CD4-positive, alpha-beta T cell (primary cell): ENCODE measurements around the gene METTL14. TPM values are rescaled to one million over a fixed set of nuclear protein-coding genes. Genes with fewer than 3 reads are reported as not detected.

Experiments
- ATAC-seq: fragments of 200-7000 bp; cut with Tn5 transposase; one replicate; pipeline ENCODE4 v1.10.0; 2022; ENCODE audit warnings: mild to moderate bottlenecking; ENCODE audit not compliant: poor library complexity
- CTCF ChIA-PET: fragments of 350-600 bp; sonication (Branson Sonifier 250); formaldehyde crosslinking; loops from one replicate; lab custom pipeline; 2021; ENCODE audit warnings: antibody characterized with exemption, inconsistent platforms; lab: Charles Lee
- POLR2A ChIA-PET: fragments of 350-600 bp; sonication (Branson Sonifier 250); formaldehyde crosslinking; loops from one replicate; lab custom pipeline; 2021; ENCODE audit warnings: antibody characterized with exemption, inconsistent platforms; lab: Charles Lee
- DNase-seq, 14 experiments: peaks; one replicate each; pipeline ENCODE4 v3.0.0-alpha.2; 2013 to 2020; ENCODE audit warnings: mixed read lengths in 2 of 14
- H3K27ac ChIP-seq, 2 donors: one replicate each; pipeline versions ENCODE4 v1.5.1 to v1.7.0; 2013; ENCODE audit warnings: low read length in 2 of 2, low read depth in 1 of 2, mild to moderate bottlenecking in 1 of 2
- H3K27me3 ChIP-seq, 2 experiments: 1 replicate in 1 of 2; 2 replicates in 1 of 2; pipeline versions ENCODE4 v1.6.1 to v1.7.0; 2013; ENCODE audit warnings: low read length in 2 of 2, control low read depth in 1 of 2, mild to moderate bottlenecking in 1 of 2, moderate library complexity in 1 of 2; ENCODE audit not compliant: insufficient read depth in 2 of 2, control insufficient read depth in 1 of 2
- H3K36me3 ChIP-seq: one replicate; pipeline ENCODE4 v1.6.1; 2013; ENCODE audit warnings: low read length, control low read depth; ENCODE audit not compliant: insufficient read depth
- H3K4me1 ChIP-seq: one replicate; pipeline ENCODE4 v1.6.1; 2013; ENCODE audit warnings: low read length, control low read depth; ENCODE audit not compliant: insufficient read depth
- H3K4me3 ChIP-seq: one replicate; pipeline ENCODE4 v1.5.1; 2013; ENCODE audit warnings: mild to moderate bottlenecking, low read length, moderate library complexity
- H3K9me3 ChIP-seq, 2 experiments: 1 replicate in 1 of 2; 2 replicates in 1 of 2; pipeline versions ENCODE4 v1.6.1 to v1.7.0; 2013; ENCODE audit warnings: low read length in 2 of 2, mild to moderate bottlenecking in 2 of 2, control low read depth in 1 of 2, moderate library complexity in 1 of 2; ENCODE audit not compliant: control insufficient read depth in 1 of 2, insufficient read depth in 1 of 2
- H3K27ac Mint-ChIP-seq: one replicate; pipeline ENCODE4 v1.8.0; 2020; ENCODE audit warnings: mixed read lengths
- H3K27me3 Mint-ChIP-seq: one replicate; pipeline ENCODE4 v1.8.0; 2021; ENCODE audit warnings: mixed read lengths
- H3K36me3 Mint-ChIP-seq: one replicate; pipeline ENCODE4 v1.8.0; 2021; ENCODE audit warnings: low read depth, mixed read lengths
- H3K4me1 Mint-ChIP-seq: one replicate; pipeline ENCODE4 v1.8.0; 2021; ENCODE audit warnings: low read depth, mixed read lengths
- H3K4me3 Mint-ChIP-seq: one replicate; pipeline ENCODE4 v1.8.0; 2020; ENCODE audit warnings: mild to moderate bottlenecking, mixed read lengths
- H3K9me3 Mint-ChIP-seq: one replicate; pipeline ENCODE4 v1.8.0; 2020; ENCODE audit warnings: mixed read lengths
- intact Hi-C, 2 experiments: fragments of 100-400 bp; cut with DNase I in 1 of 2; cut with micrococcal nuclease in 1 of 2; formaldehyde crosslinking; loops; one replicate each; pipeline versions ENCODE4 v1.15.1 to v1.9.0; 2023 to 2025; cut with DNase I, micrococcal nuclease
- total RNA-seq, 174 experiments: library from RNA in 2 of 174; stranded (reverse) in 2 of 174; gene quantifications; one replicate each; pipeline ENCODE4 v1.2.3 and lab custom pipeline; 2021 to 2026
- TF ChIP-seq, protein P1 (sequence below): fragments of 200-600 bp; IDR thresholded peaks from one replicate; pipeline ENCODE4 v1.8.0; 2022; ENCODE audit warnings: antibody characterized with exemption, mild to moderate bottlenecking

METTL14 gene
- total RNA-seq, 2 experiments from 2014 or later: 45.1 to 46.5 TPM

DNA sequence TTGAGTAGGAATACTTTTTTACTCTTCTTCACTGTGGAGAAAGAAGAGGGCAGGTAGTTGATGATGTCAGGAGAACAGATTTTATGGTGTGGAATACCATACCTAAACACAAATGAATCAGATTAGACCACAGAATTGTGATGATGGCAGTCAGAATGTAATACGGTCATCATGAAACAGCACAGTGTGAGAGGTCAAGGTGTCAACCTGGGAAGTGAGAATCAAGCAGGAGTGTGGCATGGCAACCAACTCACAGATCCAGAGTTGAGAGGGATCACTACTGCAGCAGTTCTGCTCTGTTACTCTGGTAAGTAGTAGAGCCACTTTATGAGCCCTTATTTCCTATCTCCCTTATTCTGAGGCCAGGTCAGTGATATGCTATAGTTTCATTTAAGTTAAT lies 27.7 kb downstream of the METTL14 start:
- intact Hi-C loops: no loop called here
- Mint-ChIP-seq H3K36me3 (peaks cover 57% of the 10 kb centered on the region), H3K4me1 (no peaks in the 10 kb centered on the region), H3K27me3 (no peaks in the 10 kb centered on the region), H3K4me3 (no peak overlapping the region), H3K27ac (no peak overlapping the region), H3K9me3 (no peaks in the 10 kb centered on the region)
- Histone ChIP-seq H3K36me3 (peaks cover 39% of the 10 kb centered on the region), H3K4me3 (no peak overlapping the region), H3K9me3 (no peaks in the 10 kb centered on the region), H3K27me3 (no peaks in the 10 kb centered on the region), H3K27ac (no peak overlapping the region), H3K4me1 (no peaks in the 10 kb centered on the region)
- DNase-seq: no peak
- no peak for ATAC-seq
- TF ChIP-seq, protein P1, sequence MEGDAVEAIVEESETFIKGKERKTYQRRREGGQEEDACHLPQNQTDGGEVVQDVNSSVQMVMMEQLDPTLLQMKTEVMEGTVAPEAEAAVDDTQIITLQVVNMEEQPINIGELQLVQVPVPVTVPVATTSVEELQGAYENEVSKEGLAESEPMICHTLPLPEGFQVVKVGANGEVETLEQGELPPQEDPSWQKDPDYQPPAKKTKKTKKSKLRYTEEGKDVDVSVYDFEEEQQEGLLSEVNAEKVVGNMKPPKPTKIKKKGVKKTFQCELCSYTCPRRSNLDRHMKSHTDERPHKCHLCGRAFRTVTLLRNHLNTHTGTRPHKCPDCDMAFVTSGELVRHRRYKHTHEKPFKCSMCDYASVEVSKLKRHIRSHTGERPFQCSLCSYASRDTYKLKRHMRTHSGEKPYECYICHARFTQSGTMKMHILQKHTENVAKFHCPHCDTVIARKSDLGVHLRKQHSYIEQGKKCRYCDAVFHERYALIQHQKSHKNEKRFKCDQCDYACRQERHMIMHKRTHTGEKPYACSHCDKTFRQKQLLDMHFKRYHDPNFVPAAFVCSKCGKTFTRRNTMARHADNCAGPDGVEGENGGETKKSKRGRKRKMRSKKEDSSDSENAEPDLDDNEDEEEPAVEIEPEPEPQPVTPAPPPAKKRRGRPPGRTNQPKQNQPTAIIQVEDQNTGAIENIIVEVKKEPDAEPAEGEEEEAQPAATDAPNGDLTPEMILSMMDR: no peak
- POLR2A ChIA-PET: no interaction called here
- CTCF ChIA-PET: no interaction called here

DNA sequence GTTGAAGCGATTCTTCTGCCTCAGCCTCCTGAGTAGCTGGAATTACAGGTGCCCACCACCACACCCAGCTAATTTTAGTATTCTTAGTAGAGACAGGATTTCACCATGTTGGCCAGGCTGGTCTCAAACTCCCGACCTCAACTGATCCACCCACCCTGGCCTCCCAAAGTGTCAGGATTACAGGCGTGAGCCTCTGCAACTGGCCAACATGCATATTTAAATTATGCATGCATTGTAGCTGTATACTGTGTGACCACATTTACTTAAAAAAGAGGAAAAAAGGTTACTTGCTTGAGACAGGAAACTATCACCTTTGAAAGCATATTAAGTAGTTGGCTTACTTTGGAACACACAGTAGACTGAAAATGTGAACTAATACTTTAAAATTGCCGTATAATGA lies 29.5 kb downstream of the METTL14 start:
- no peaks in the 10 kb centered on the region for H3K4me1 Mint-ChIP-seq
- no peaks in the 10 kb centered on the region for H3K27me3 Mint-ChIP-seq
- ATAC-seq (no peak), DNase-seq (no peak)
- Histone ChIP-seq H3K4me3 (no peak overlapping the region), H3K4me1 (no peaks in the 10 kb centered on the region), H3K27ac (no peak overlapping the region), H3K36me3 (peaks cover 21% of the 10 kb centered on the region), H3K9me3 (no peaks in the 10 kb centered on the region), H3K27me3 (no peaks in the 10 kb centered on the region)
- no peak overlapping the region for H3K4me3 Mint-ChIP-seq
- peaks cover 39% of the 10 kb centered on the region for H3K36me3 Mint-ChIP-seq
- intact Hi-C loops: no loop called here
- no peak overlapping the region for H3K27ac Mint-ChIP-seq
- no peaks in the 10 kb centered on the region for H3K9me3 Mint-ChIP-seq
- POLR2A ChIA-PET: interaction anchor here (0.9 to 1.1 kb wide), 2 partner anchors 15 to 30 kb away, joined by 3 read pairs; partner anchors contain the start of gene METTL14
- CTCF ChIA-PET: interaction anchor here (1.0 kb wide), 1 partner anchor 39 kb away, joined by 3 read pairs; no protein-coding TSS in a partner anchor
- TF ChIP-seq, protein P1: no peak

DNA sequence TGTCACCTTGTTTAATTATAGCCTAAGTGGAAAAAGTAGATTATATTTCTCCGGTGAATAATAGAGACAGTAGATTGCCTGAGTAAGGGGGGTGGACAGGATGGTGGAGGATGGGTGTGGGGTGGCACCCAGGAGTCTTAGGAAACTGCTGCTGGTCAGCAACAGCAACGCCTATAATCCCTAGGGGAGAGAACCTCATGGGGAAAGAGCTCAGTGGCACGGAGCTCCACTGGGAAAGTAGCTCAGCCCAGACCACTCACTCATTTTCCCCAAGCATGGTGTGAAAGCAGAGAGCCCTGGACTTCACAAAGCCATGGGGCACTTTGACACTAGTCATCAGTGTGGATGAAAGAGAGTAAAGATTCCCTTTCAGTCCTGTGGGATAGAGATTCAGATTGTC lies 31.1 kb downstream of the METTL14 start:
- ChIA-PET CTCF (no interaction called here), POLR2A (no interaction called here)
- no peak overlapping the region for H3K27ac ChIP-seq
- Mint-ChIP-seq H3K36me3 (peaks cover 24% of the 10 kb centered on the region), H3K4me1 (no peaks in the 10 kb centered on the region), H3K27me3 (no peaks in the 10 kb centered on the region), H3K9me3 (no peaks in the 10 kb centered on the region), H3K27ac (no peak overlapping the region), H3K4me3 (no peak overlapping the region)
- H3K4me3 ChIP-seq: no peak overlapping the region
- ATAC-seq (no peak), DNase-seq (no peak)
- no peaks in the 10 kb centered on the region for H3K4me1 ChIP-seq
- H3K9me3 ChIP-seq: no peaks in the 10 kb centered on the region
- intact Hi-C loops: no loop called here
- peaks cover 5% of the 10 kb centered on the region for H3K36me3 ChIP-seq
- H3K27me3 ChIP-seq: no peaks in the 10 kb centered on the region
- TF ChIP-seq, protein P1: no peak
